ENCODE data around the gene CTCF. TPM values are rescaled to one million over a fixed set of nuclear protein-coding genes. Genes with fewer than 3 reads are reported as not detected.

Gene CTCF
- total RNA-seq, 2 donors from 2014 or later, result 22.7 to 25.7 TPM

GRCh38 chr16:67571464-67571863 lies 9.1 kb downstream of the CTCF start:
- no peak for ATAC-seq
- intact Hi-C loops (cut with DNase I), result loop anchor here in 1 of 2 donors (5.0 kb wide), 1 partner anchor 86 kb away; no protein-coding TSS in a partner anchor
- no peak for DNase-seq

GRCh38 chr16:67571981-67572431 lies 9.7 kb downstream of the CTCF start:
- intact Hi-C loops (cut with DNase I), result loop anchor here in 1 of 2 donors (5.0 kb wide), 1 partner anchor 85 kb away; no protein-coding TSS in a partner anchor
- DNase-seq (no peak), ATAC-seq (peak in 1 of 2 donors; percentile 63)

- intact Hi-C loops (cut with DNase I), result no loop called here
- DNase-seq (no peak), ATAC-seq (no peak)
Measured at GRCh38 chr16:67579686-67580085, 17.4 kb downstream of the CTCF start.

- no peak for DNase-seq
- intact Hi-C loops (cut with DNase I), result no loop called here
- ATAC-seq, result no peak
Measured at GRCh38 chr16:67580202-67580601, 17.9 kb downstream of the CTCF start.

- ATAC-seq (no peak), DNase-seq (no peak)
- intact Hi-C loops (cut with DNase I), result no loop called here
Measured at GRCh38 chr16:67593288-67593687, 31.0 kb downstream of the CTCF start.

- DNase-seq, result no peak
- no peak for ATAC-seq
- intact Hi-C loops (cut with DNase I), result no loop called here
Measured at GRCh38 chr16:67593701-67594100, 31.4 kb downstream of the CTCF start.

GRCh38 chr16:67594256-67594915 lies 32.1 kb downstream of the CTCF start:
- no peak for DNase-seq
- ATAC-seq, result no peak
- intact Hi-C loops (cut with DNase I), result no loop called here

- DNase-seq, result no peak
- intact Hi-C loops (cut with DNase I), result no loop called here
- ATAC-seq, result peak in 1 of 2 donors; percentile 81
Measured at GRCh38 chr16:67594956-67595355, 32.6 kb downstream of the CTCF start.

- DNase-seq, result no peak
- intact Hi-C loops (cut with DNase I), result no loop called here
- ATAC-seq, result peak in 1 of 2 donors; percentile 89
Measured at GRCh38 chr16:67598527-67598926, 36.2 kb downstream of the CTCF start.

- intact Hi-C loops (cut with DNase I), result no loop called here
- DNase-seq, result no peak
- no peak for ATAC-seq
Measured at GRCh38 chr16:67605641-67606040, 43.3 kb downstream of the CTCF start.

- intact Hi-C loops (cut with DNase I), result no loop called here
- no peak for DNase-seq
- no peak for ATAC-seq
Measured at GRCh38 chr16:67606632-67607031, 44.3 kb downstream of the CTCF start.

- no peak for DNase-seq
- intact Hi-C loops (cut with DNase I), result no loop called here
Measured at GRCh38 chr16:67608364-67608763, 46.0 kb downstream of the CTCF start.

GRCh38 chr16:67613808-67614207 lies 51.5 kb downstream of the CTCF start:
- DNase-seq, result no peak
- intact Hi-C loops (cut with DNase I), result no loop called here
- ATAC-seq, result no peak

More at GRCh38 chr16:67608364-67608763, 46.0 kb downstream of the CTCF start:
- no peak for ATAC-seq

- ATAC-seq (no peak), DNase-seq (no peak)
- intact Hi-C loops (cut with DNase I), result no loop called here
Measured at GRCh38 chr16:67628216-67628615, 65.9 kb downstream of the CTCF start.

GRCh38 chr16:67632415-67633172 lies 70.3 kb downstream of the CTCF start:
- peak in 1 of 2 donors; percentile 58 for ATAC-seq
- no peak for DNase-seq
- intact Hi-C loops (cut with DNase I), result no loop called here

GRCh38 chr16:67636713-67637112 lies 74.4 kb downstream of the CTCF start:
- DNase-seq (no peak), ATAC-seq (no peak)
- intact Hi-C loops (cut with DNase I), result no loop called here

GRCh38 chr16:67637625-67638024 lies 75.3 kb downstream of the CTCF start:
- ATAC-seq, result no peak
- intact Hi-C loops (cut with DNase I), result no loop called here
- no peak for DNase-seq

- intact Hi-C loops (cut with DNase I), result loop anchor here in 1 of 2 donors (5.0 kb wide), 2 partner anchors 80 to 120 kb away; partner anchors contain the start of gene CTCF
- ATAC-seq (peak; percentile 67 to 89), DNase-seq (peak; percentile 73)
Measured at GRCh38 chr16:67641779-67642708, 79.7 kb downstream of the CTCF start.

GRCh38 chr16:67644038-67644437 lies 81.7 kb downstream of the CTCF start:
- ATAC-seq (no peak), DNase-seq (no peak)
- intact Hi-C loops (cut with DNase I), result loop anchor here in 1 of 2 donors (5.0 kb wide), 2 partner anchors 82 to 122 kb away; partner anchors contain the start of gene CTCF
